Measurements from ENCODE around the gene KRT73.

KRT73 gene

GRCh38 chr12:52657250-52657902, 39.0 kb upstream of the KRT73 start:
- TF ChIP-seq CTCF (IDR thresholded peaks at IDR 0.05; ENCODE audit: control insufficient read depth, insufficient read depth, low read depth, low read length, missing control alignments): no peak
- no peak for DNase-seq (ENCODE audit: low read depth)
- H3K4me3 ChIP-seq (ENCODE audit: control insufficient read depth, low read depth, low read length): no peak overlapping the region

GRCh38 chr12:52656616-52657015, 38.3 kb upstream of the KRT73 start:
- H3K4me3 ChIP-seq (ENCODE audit: control insufficient read depth, low read depth, low read length): no peak overlapping the region
- no peak for DNase-seq (ENCODE audit: low read depth)
- no peak for TF ChIP-seq CTCF (IDR thresholded peaks at IDR 0.05; ENCODE audit: control insufficient read depth, insufficient read depth, low read depth, low read length, missing control alignments)

- no peak for DNase-seq (ENCODE audit: low read depth)
- H3K4me3 ChIP-seq (ENCODE audit: control insufficient read depth, low read depth, low read length): no peak overlapping the region
- TF ChIP-seq CTCF (IDR thresholded peaks at IDR 0.05; ENCODE audit: control insufficient read depth, insufficient read depth, low read depth, low read length, missing control alignments): no peak
These were observed 37.4 kb upstream of the KRT73 start for GRCh38 chr12:52655720-52656124.

DNA sequence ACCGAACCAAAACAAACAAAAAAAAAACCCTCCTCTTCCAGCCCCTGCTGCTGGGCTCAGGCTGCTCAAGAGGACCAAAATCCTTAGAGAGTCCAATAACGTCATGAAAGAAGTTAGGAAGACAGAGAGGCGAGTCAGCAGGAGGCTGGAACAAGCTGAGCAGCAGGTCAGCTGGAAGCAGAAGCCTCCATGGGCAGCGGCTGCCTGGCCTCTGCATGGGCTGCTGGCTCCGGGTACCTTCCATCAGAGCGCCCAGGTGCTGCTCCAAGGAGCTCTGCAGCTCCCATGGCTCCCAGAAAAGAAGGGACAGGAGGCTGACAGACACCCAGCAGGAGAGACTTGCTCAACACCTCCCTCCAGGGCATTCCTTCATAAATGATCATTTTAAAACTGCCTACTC, 36.9 kb upstream of the KRT73 start:
- no peak overlapping the region for H3K4me3 ChIP-seq (ENCODE audit: control insufficient read depth, low read depth, low read length)
- no peak for DNase-seq (ENCODE audit: low read depth)
- TF ChIP-seq CTCF (IDR thresholded peaks at IDR 0.05; ENCODE audit: control insufficient read depth, insufficient read depth, low read depth, low read length, missing control alignments): no peak

DNA sequence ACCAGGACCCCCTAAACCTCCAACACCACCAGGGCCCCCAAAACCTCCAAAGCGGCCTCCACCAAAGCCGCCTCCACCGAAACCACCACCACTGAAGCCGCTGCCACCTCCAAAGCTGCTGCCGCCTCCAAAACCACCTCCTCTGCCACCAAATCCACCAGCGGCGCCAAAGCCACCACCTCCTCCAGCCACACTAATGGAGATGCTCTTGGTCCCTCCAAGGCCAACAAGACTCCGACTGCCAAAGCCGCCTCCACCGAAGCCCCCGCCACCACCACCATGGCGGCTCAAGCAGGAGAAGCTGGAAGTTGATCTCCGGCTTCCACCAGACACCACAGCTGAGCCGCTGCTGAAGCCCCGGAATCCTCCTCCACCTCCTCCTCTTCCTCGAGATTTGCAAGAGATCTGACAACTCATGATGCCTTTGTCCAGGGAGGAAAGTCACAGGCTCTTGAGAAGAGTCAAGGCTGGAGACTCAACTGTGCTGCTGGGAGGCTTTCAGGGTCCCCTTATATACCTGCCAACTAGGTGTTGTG, 33.4 kb upstream of the KRT73 start, which contains the start of gene KRT2:
KRT2 (minus strand) TSS at position 486 of the 536 bp plus-strand sequence; CDS start at position 417, 69 bp downstream.
- no peak for DNase-seq (ENCODE audit: low read depth)
- no peak for TF ChIP-seq CTCF (IDR thresholded peaks at IDR 0.05; ENCODE audit: control insufficient read depth, insufficient read depth, low read depth, low read length, missing control alignments)
- no peak within 1 kb of the TSS for H3K4me3 ChIP-seq (ENCODE audit: control insufficient read depth, low read depth, low read length)

GRCh38 chr12:52650520-52651081, 32.2 kb upstream of the KRT73 start:
- H3K4me3 ChIP-seq (ENCODE audit: control insufficient read depth, low read depth, low read length): no peak overlapping the region
- TF ChIP-seq CTCF (IDR thresholded peaks at IDR 0.05; ENCODE audit: control insufficient read depth, insufficient read depth, low read depth, low read length, missing control alignments): no peak
- DNase-seq (ENCODE audit: low read depth): peak; percentile 13

Measured in AG09309 (cell line).